HepG2 (cell line): ENCODE data around the gene SYNJ2. TPM values are rescaled to one million over a fixed set of nuclear protein-coding genes. Genes with fewer than 3 reads are reported as not detected.

Experiments used
- BCL3 ChIP-seq: sonication (generic); formaldehyde crosslinking; IDR thresholded peaks from 2 replicates; pipeline ENCODE4 v1.5.1; 2020; ENCODE audit warnings: mild to moderate bottlenecking, missing genetic modification reagents, moderate library complexity
- BHLHE40 ChIP-seq: IDR thresholded peaks from 2 replicates; pipeline ENCODE4 v1.6.1; 2011; ENCODE audit warnings: low read length, improper control_type of control experiment
- CHD2 ChIP-seq: IDR thresholded peaks from 2 replicates; pipeline ENCODE4 v1.6.1; 2011; ENCODE audit warnings: low read depth, low read length, improper control_type of control experiment
- EEA1 ChIP-seq: sonication (generic); formaldehyde crosslinking; IDR thresholded peaks from 2 replicates; pipeline ENCODE4 v1.5.1; 2020; ENCODE audit warnings: mild to moderate bottlenecking, missing genetic modification reagents, borderline replicate concordance
- ETS1 ChIP-seq: sonication (generic); formaldehyde crosslinking; IDR thresholded peaks from 2 replicates; pipeline ENCODE4 v1.4.0; 2020; ENCODE audit warnings: missing genetic modification reagents
- GMEB1 ChIP-seq: sonication (generic); formaldehyde crosslinking; IDR thresholded peaks from 2 replicates; pipeline ENCODE4 v1.5.1; 2020; ENCODE audit warnings: missing genetic modification reagents, mild to moderate bottlenecking, borderline replicate concordance
- ISL2 ChIP-seq: sonication (generic); formaldehyde crosslinking; IDR thresholded peaks from 2 replicates; pipeline ENCODE4 v1.5.0; 2020; ENCODE audit warnings: missing genetic modification reagents
- MYPOP ChIP-seq: sonication (generic); formaldehyde crosslinking; IDR thresholded peaks from 2 replicates; pipeline ENCODE4 v1.8.1; 2023; ENCODE audit warnings: mild to moderate bottlenecking, moderate library complexity, missing genetic modification reagents
- NFIC ChIP-seq: IDR thresholded peaks from 2 replicates; pipeline ENCODE4 v1.6.1; 2012; ENCODE audit warnings: mild to moderate bottlenecking, low read length, inconsistent platforms
- RFX3 ChIP-seq: IDR thresholded peaks from 2 replicates; pipeline ENCODE4 v1.6.1; 2016; ENCODE audit warnings: missing biosample characterization, missing genetic modification reagents
- SNRNP70 ChIP-seq: fragments of 200-400 bp; formaldehyde crosslinking; IDR thresholded peaks from 2 replicates; pipeline ENCODE4 v1.6.1; 2017; ENCODE audit warnings: mild to moderate bottlenecking, low read depth, low read length, moderate library complexity
- TFE3 ChIP-seq: IDR thresholded peaks from 2 replicates; pipeline ENCODE4 v1.6.1; 2016
- TGIF2 ChIP-seq: IDR thresholded peaks from 2 replicates; pipeline ENCODE4 v1.6.1; 2016; ENCODE audit warnings: control low read depth, missing compliant biosample characterization
- ZFAT ChIP-seq: sonication (generic); formaldehyde crosslinking; conservative IDR thresholded peaks from 2 replicates; pipeline ENCODE4 v1.8.1; 2023; ENCODE audit warnings: missing genetic modification reagents, inconsistent platforms
- ZNF512B ChIP-seq: sonication (generic); formaldehyde crosslinking; IDR thresholded peaks from 2 replicates; pipeline ENCODE4 v1.5.1; 2020; ENCODE audit warnings: missing genetic modification reagents, mild to moderate bottlenecking, borderline replicate concordance
- ZNF766 ChIP-seq: sonication (generic); formaldehyde crosslinking; IDR thresholded peaks from 2 replicates; pipeline ENCODE4 v1.5.0; 2020; ENCODE audit warnings: missing genetic modification reagents, borderline replicate concordance
- polyA plus RNA-seq, 8 experiments: library from polyadenylated mRNA; depleted of rRNA in 3 of 8; stranded (reverse) in 7 of 8; unstranded in 1 of 8; fragments of >200 nt; fragmentation: Illumina TruSeq in 4 of 8; extraction: Trizol in 4 of 8; gene quantifications; 2 replicates each; pipeline versions ENCODE4 v1.2.1 to v1.2.3, GENCODE V29; 2011 to 2016; ENCODE audit warnings: low read depth in 4 of 8, missing spikeins in 1 of 8, mixed read lengths in 1 of 8; ENCODE audit not compliant: insufficient read depth in 1 of 8
- total RNA-seq, 5 experiments: library from RNA; depleted of rRNA; stranded (reverse); fragments of >200 nt; fragmentation: Illumina TruSeq; extraction: Trizol; gene quantifications; 2 replicates each; pipeline ENCODE4 v1.2.3, GENCODE V29; 2016; ENCODE audit warnings: low read depth in 1 of 5

The SYNJ2 gene
- total and polyA plus RNA-seq, 2 of the 13 experiments (the other 11 are each of a cell fraction or from before 2014, with no cell fraction given) = 39.1 to 57.6 TPM

- TF ChIP-seq GMEB1 (CRISPR knock-in tag) = peak; percentile 30; the same call in 1 of the 2 replicates
- peak; percentile 66 for TF ChIP-seq BHLHE40
- TF ChIP-seq ZNF766 (CRISPR knock-in tag) = peak; percentile 48; the same call in 1 of the 2 replicates
- peak; percentile 98 for TF ChIP-seq ISL2 (CRISPR knock-in tag)
- TF ChIP-seq EEA1 (CRISPR knock-in tag) = no peak
- TF ChIP-seq CHD2 = no peak
- TF ChIP-seq ZFAT (CRISPR knock-in tag) = no peak
- TF ChIP-seq ETS1 = no peak
- TF ChIP-seq ZNF512B (CRISPR knock-in tag) = peak; percentile 81
- no peak for TF ChIP-seq BCL3 (CRISPR knock-in tag)
- peak; percentile 91 for TF ChIP-seq MYPOP (CRISPR knock-in tag)
- peak; percentile 99 for TF ChIP-seq NFIC
- TF ChIP-seq SNRNP70 = no peak
- TF ChIP-seq RFX3 (CRISPR knock-in tag) = no peak
- TF ChIP-seq TFE3 (CRISPR knock-in tag) = peak; percentile 85; the same call in 1 of the 2 replicates
- peak; percentile 87 for TF ChIP-seq TGIF2 (CRISPR knock-in tag)
Measured at GRCh38 chr6:158011478-158011920, 29.8 kb downstream of the SYNJ2 start (continued).
